Activated B cell treated with CpG ODN at 0.5 μM for 24 hours (primary cell): ENCODE measurements around the gene NRAP. TPM values are rescaled to one million over a fixed set of nuclear protein-coding genes. Genes with fewer than 3 reads are reported as not detected.

Experiments
- ATAC-seq: fragments of 200-7000 bp; cut with Tn5 transposase; one replicate; pipeline ENCODE4 v1.10.0; 2021; ENCODE audit warnings: low read depth, mild to moderate bottlenecking, moderate library complexity
- CTCF ChIA-PET: fragments of 350-600 bp; sonication (Branson Sonifier 250); formaldehyde crosslinking; loops from one replicate; lab custom pipeline; 2021; ENCODE audit warnings: antibody characterized with exemption; lab: Charles Lee
- POLR2A ChIA-PET: fragments of 350-600 bp; sonication (Branson Sonifier 250); formaldehyde crosslinking; loops from one replicate; lab custom pipeline; 2021; ENCODE audit warnings: antibody characterized with exemption; lab: Charles Lee
- DNase-seq: peaks from one replicate; pipeline ENCODE4 v3.0.0; 2022
- H3K27ac Mint-ChIP-seq: one replicate; pipeline ENCODE4 v1.8.0; 2020; ENCODE audit warnings: mixed read lengths
- H3K27me3 Mint-ChIP-seq: one replicate; pipeline ENCODE4 v1.8.0; 2021; ENCODE audit warnings: mixed read lengths
- H3K36me3 Mint-ChIP-seq: one replicate; pipeline ENCODE4 v1.8.0; 2021; ENCODE audit warnings: low read depth, mixed read lengths
- H3K4me1 Mint-ChIP-seq: one replicate; pipeline ENCODE4 v1.8.0; 2021; ENCODE audit warnings: mixed read lengths
- H3K4me3 Mint-ChIP-seq: one replicate; pipeline ENCODE4 v1.8.0; 2020; ENCODE audit warnings: mild to moderate bottlenecking, mixed read lengths
- H3K9me3 Mint-ChIP-seq: one replicate; pipeline ENCODE4 v1.8.0; 2020; ENCODE audit warnings: mixed read lengths
- CTCF ChIP-seq: fragments of 200-600 bp; IDR thresholded peaks from one replicate; pipeline ENCODE4 v1.8.0; 2022; ENCODE audit warnings: antibody characterized with exemption, mild to moderate bottlenecking
- intact Hi-C: fragments of 100-400 bp; cut with micrococcal nuclease; formaldehyde crosslinking; loops from one replicate; pipeline ENCODE4 v1.15.1; 2024
- total RNA-seq: library from RNA; stranded (reverse); gene quantifications from 2 replicates; pipeline ENCODE4 v1.2.3, GENCODE V29; 2022

Gene NRAP
- total RNA-seq, 1 donor from 2014 or later, result not detected

- DNase-seq (no peak), ATAC-seq (no peak)
- intact Hi-C loops, result no loop called here
- H3K27me3 Mint-ChIP-seq, result peaks cover 3% of the 10 kb centered on the region
- no peaks in the 10 kb centered on the region for H3K36me3 Mint-ChIP-seq
- H3K4me3 Mint-ChIP-seq, result no peak overlapping the region
- ChIA-PET POLR2A (no interaction called here), CTCF (no interaction called here)
- no peaks in the 10 kb centered on the region for H3K9me3 Mint-ChIP-seq
- no peak for TF ChIP-seq CTCF
- H3K4me1 Mint-ChIP-seq, result no peaks in the 10 kb centered on the region
- no peak overlapping the region for H3K27ac Mint-ChIP-seq
Observed at GRCh38 chr10:113549856-113550255, 114.0 kb downstream of the NRAP start.

GRCh38 chr10:113547426-113547825, 116.4 kb downstream of the NRAP start:
- H3K27me3 Mint-ChIP-seq, result peaks cover 1% of the 10 kb centered on the region
- no peaks in the 10 kb centered on the region for H3K4me1 Mint-ChIP-seq
- ATAC-seq, result no peak
- no peak for TF ChIP-seq CTCF
- intact Hi-C loops, result no loop called here
- POLR2A ChIA-PET, result no interaction called here
- CTCF ChIA-PET, result no interaction called here
- no peaks in the 10 kb centered on the region for H3K36me3 Mint-ChIP-seq
- H3K4me3 Mint-ChIP-seq, result no peak overlapping the region
- H3K27ac Mint-ChIP-seq, result no peak overlapping the region
- H3K9me3 Mint-ChIP-seq, result no peaks in the 10 kb centered on the region
- DNase-seq, result no peak

- CTCF ChIA-PET, result no interaction called here
- H3K36me3 Mint-ChIP-seq, result no peaks in the 10 kb centered on the region
Observed at GRCh38 chr10:113544392-113544791, 119.4 kb downstream of the NRAP start.

GRCh38 chr10:113543107-113543955, 120.5 kb downstream of the NRAP start:
- Mint-ChIP-seq H3K9me3 (no peaks in the 10 kb centered on the region), H3K27me3 (peaks cover 1% of the 10 kb centered on the region), H3K27ac (no peak overlapping the region), H3K4me3 (no peak overlapping the region), H3K4me1 (no peaks in the 10 kb centered on the region), H3K36me3 (no peaks in the 10 kb centered on the region)
- no peak for TF ChIP-seq CTCF
- DNase-seq, result no peak
- intact Hi-C loops, result no loop called here
- no peak for ATAC-seq
- CTCF ChIA-PET, result no interaction called here
- POLR2A ChIA-PET, result no interaction called here

More at GRCh38 chr10:113544392-113544791, 119.4 kb downstream of the NRAP start:
- POLR2A ChIA-PET, result no interaction called here
- no peak overlapping the region for H3K4me3 Mint-ChIP-seq
- TF ChIP-seq CTCF, result no peak
- no peak overlapping the region for H3K27ac Mint-ChIP-seq
- intact Hi-C loops, result no loop called here
- peaks cover 1% of the 10 kb centered on the region for H3K27me3 Mint-ChIP-seq
- no peaks in the 10 kb centered on the region for H3K9me3 Mint-ChIP-seq
- ATAC-seq (no peak), DNase-seq (no peak)
- no peaks in the 10 kb centered on the region for H3K4me1 Mint-ChIP-seq

GRCh38 chr10:113541549-113541927, 122.3 kb downstream of the NRAP start:
- no peak for TF ChIP-seq CTCF
- Mint-ChIP-seq H3K9me3 (no peaks in the 10 kb centered on the region), H3K4me3 (no peak overlapping the region), H3K36me3 (no peaks in the 10 kb centered on the region), H3K27ac (no peak overlapping the region), H3K4me1 (no peaks in the 10 kb centered on the region), H3K27me3 (no peaks in the 10 kb centered on the region)
- DNase-seq (no peak), ATAC-seq (no peak)
- ChIA-PET CTCF (no interaction called here), POLR2A (no interaction called here)
- intact Hi-C loops, result no loop called here
